ENCODE measurements around the gene OSBPL6. TPM values are rescaled to one million over a fixed set of nuclear protein-coding genes. Genes with fewer than 3 reads are reported as not detected.

Gene OSBPL6
- total RNA-seq, 1 donor from 2014 or later = 7.9 TPM

DNA sequence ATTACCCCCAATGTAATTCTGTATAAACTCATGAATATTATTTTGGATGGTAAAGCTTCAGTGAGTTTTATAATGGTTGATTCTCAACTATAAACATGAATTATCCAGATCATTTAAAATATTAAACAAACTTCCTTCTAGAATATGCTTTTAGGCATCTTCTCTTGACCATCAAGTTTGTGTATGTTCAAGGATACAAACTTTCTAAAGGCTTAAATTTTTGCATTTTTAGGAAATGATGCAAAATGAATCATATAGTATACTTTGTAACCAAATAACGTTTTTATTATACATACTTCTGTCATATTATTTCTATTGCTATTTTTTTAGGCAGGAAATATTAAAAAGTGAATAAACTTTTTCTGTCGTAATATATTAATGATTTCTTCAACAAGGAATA is 62.8 kb downstream of the OSBPL6 start:
- no peak for DNase-seq
- intact Hi-C loops (cut with DNase I) = no loop called here
- Histone ChIP-seq H3K27me3 (ENCODE audit: low read depth) (no peaks in the 10 kb centered on the region), H3K9me3 (no peaks in the 10 kb centered on the region), H3K36me3 (no peaks in the 10 kb centered on the region), H3K27ac (no peak overlapping the region), H3K4me1 (no peaks in the 10 kb centered on the region), H3K4me3 (no peak overlapping the region)
- no peak for ATAC-seq
- no peak for TF ChIP-seq CTCF (IDR thresholded peaks at IDR 0.05)

DNA sequence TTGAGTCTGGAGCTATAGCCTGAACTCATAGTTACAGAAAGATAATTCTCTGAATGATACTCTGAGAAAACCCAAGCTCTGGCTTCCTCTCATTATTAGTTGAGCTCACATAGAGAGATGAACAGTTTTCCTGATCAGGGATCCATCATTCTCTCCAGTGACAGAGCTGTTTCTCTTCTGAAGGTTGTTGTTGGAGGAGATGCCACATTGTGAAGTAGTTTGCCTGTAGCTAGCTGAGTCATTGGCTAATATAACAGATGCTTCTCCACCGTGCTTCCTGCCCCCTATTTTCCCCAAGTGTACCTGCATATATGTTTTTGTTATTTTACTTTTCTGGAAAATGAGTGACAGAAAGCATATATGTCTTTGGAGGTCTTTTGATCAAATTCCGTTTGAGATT is 64.6 kb downstream of the OSBPL6 start:
- H3K9me3 ChIP-seq = no peaks in the 10 kb centered on the region
- no peaks in the 10 kb centered on the region for H3K27me3 ChIP-seq (ENCODE audit: low read depth)
- H3K4me3 ChIP-seq = no peak overlapping the region
- H3K27ac ChIP-seq = no peak overlapping the region
- H3K4me1 ChIP-seq = no peaks in the 10 kb centered on the region
- intact Hi-C loops (cut with DNase I) = no loop called here
- no peak for TF ChIP-seq CTCF (IDR thresholded peaks at IDR 0.05)
- no peak for ATAC-seq
- no peaks in the 10 kb centered on the region for H3K36me3 ChIP-seq
- no peak for DNase-seq

GRCh38 chr2:178263159-178263860 is 69.0 kb downstream of the OSBPL6 start:
- H3K4me1 ChIP-seq = no peaks in the 10 kb centered on the region
- no peak for TF ChIP-seq CTCF (IDR thresholded peaks at IDR 0.05)
- intact Hi-C loops (cut with DNase I) = no loop called here
- H3K27ac ChIP-seq = no peak overlapping the region
- no peaks in the 10 kb centered on the region for H3K9me3 ChIP-seq
- ATAC-seq = no peak
- H3K4me3 ChIP-seq = no peak overlapping the region
- DNase-seq = no peak
- H3K36me3 ChIP-seq = no peaks in the 10 kb centered on the region
- H3K27me3 ChIP-seq (ENCODE audit: low read depth) = no peaks in the 10 kb centered on the region

DNA sequence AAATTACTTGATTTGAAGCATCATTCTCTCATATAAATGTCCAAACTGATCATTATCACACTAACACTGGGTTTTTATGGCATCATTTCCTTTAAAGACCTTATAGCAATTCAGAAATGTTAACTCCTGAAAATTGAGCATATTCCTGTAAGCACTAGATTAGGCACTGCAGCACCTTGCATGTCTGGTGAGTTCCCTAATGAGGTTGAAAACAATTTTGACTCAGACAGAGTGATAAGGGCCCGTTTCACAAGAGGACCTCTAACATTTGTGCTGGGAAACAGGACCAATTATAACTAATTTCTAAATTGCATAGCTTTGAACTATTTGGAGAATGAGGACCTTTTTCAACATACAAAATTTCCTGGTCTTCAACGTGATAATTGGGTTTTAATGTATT is 69.9 kb downstream of the OSBPL6 start:
- intact Hi-C loops (cut with DNase I) = no loop called here
- Histone ChIP-seq H3K4me1 (no peaks in the 10 kb centered on the region), H3K9me3 (no peaks in the 10 kb centered on the region), H3K27ac (no peak overlapping the region), H3K27me3 (ENCODE audit: low read depth) (no peaks in the 10 kb centered on the region), H3K4me3 (no peak overlapping the region), H3K36me3 (no peaks in the 10 kb centered on the region)
- TF ChIP-seq CTCF (IDR thresholded peaks at IDR 0.05) = no peak
- no peak for DNase-seq
- ATAC-seq = no peak

GRCh38 chr2:178265851-178266250 is 71.5 kb downstream of the OSBPL6 start:
- ATAC-seq (no peak), DNase-seq (no peak)
- Histone ChIP-seq H3K36me3 (no peaks in the 10 kb centered on the region), H3K4me3 (no peak overlapping the region), H3K27ac (no peak overlapping the region), H3K27me3 (ENCODE audit: low read depth) (no peaks in the 10 kb centered on the region), H3K4me1 (no peaks in the 10 kb centered on the region), H3K9me3 (no peaks in the 10 kb centered on the region)
- intact Hi-C loops (cut with DNase I) = no loop called here
- TF ChIP-seq CTCF (IDR thresholded peaks at IDR 0.05) = no peak

Data from lower lobe of right lung (tissue), 2 donors.